ENCODE measurements around the gene RBM38.
A peak's percentile ranks its signal among the peaks of the same experiment; 100 is the strongest.
"Not testable (repeated sequence)": the region's sequence is repeated elsewhere in the genome, so short reads cannot be mapped to it uniquely, and the experiment has no call there.

The RBM38 gene

GRCh38 chr20:57428324-57429158, 37.3 kb downstream of the RBM38 start:
- no peak overlapping the region for H4K91ac ChIP-seq (ENCODE audit: low read depth, low read length, poor library complexity)
- no peak overlapping the region for H3K23ac ChIP-seq (ENCODE audit: low read depth, low read length, poor library complexity)
- no peak overlapping the region for H2BK12ac ChIP-seq (ENCODE audit: low read length)
- no peak overlapping the region for H3K14ac ChIP-seq (ENCODE audit: low read length)
- no peaks in the 10 kb centered on the region for H3K79me1 ChIP-seq (ENCODE audit: low read depth, low read length)
- H3K36me3 ChIP-seq (replicated peaks in 1 of 2; ENCODE audit: control insufficient read depth in 2 of 2, insufficient read depth in 2 of 2, low read length in 2 of 2), result no peaks in the 10 kb centered on the region
- peaks cover 0 to 2% of the 10 kb centered on the region in 2 donors for H3K9me3 ChIP-seq (replicated peaks in 1 of 2; ENCODE audit: control insufficient read depth in 2 of 2, insufficient read depth in 1 of 2, low read depth in 1 of 2, low read length in 2 of 2)
- H3K4me2 ChIP-seq (ENCODE audit: insufficient read depth, low read length, poor library complexity, severe bottlenecking), result no peak overlapping the region
- DNase-seq (ENCODE audit: low spot score), result no peak
- H2BK120ac ChIP-seq (ENCODE audit: low read depth, low read length), result no peak overlapping the region
- H3K9ac ChIP-seq (ENCODE audit: low read depth, low read length, poor library complexity), result no peak overlapping the region
- H3K27ac ChIP-seq (replicated peaks; ENCODE audit: low read length), result no peak overlapping the region
- peak overlapping the region; percentile 3 for H2BK15ac ChIP-seq (ENCODE audit: low read length)
- H3K4ac ChIP-seq (ENCODE audit: low read length), result no peak overlapping the region
- no CpG with 5 or more reads among the region's 21 CpGs for WGBS, 2 donors (ENCODE audit: extremely low coverage in 2 of 2, insufficient read length in 2 of 2, insufficient replicate concordance in 1 of 2)
- H2AK5ac ChIP-seq (ENCODE audit: low read depth, low read length), result peak overlapping the region; percentile 8
- H3K4me3 ChIP-seq (ENCODE audit: low read length in 2 of 2), result no peak overlapping the region
- peak overlapping the region; percentile 19 for H4K8ac ChIP-seq (ENCODE audit: low read depth, low read length)
- H2AFZ ChIP-seq (ENCODE audit: low read length), result peak overlapping the region; percentile 17
- H3K27me3 ChIP-seq (ENCODE audit: control insufficient read depth in 3 of 3, insufficient read depth in 3 of 3, low read depth in 1 of 3, low read length in 3 of 3), result peaks cover 0 to 26% (median 0%) of the 10 kb centered on the region in 3 experiments
- H3K4me1 ChIP-seq (ENCODE audit: control insufficient read depth in 2 of 2, insufficient read depth in 1 of 2, low read depth in 1 of 2, low read length in 2 of 2), result peaks cover 5 to 10% of the 10 kb centered on the region in 2 donors
- H2BK5ac ChIP-seq (ENCODE audit: low read length), result peak overlapping the region; percentile 27
- peak overlapping the region; percentile 72 for H3K18ac ChIP-seq (ENCODE audit: low read length)

GRCh38 chr20:57429159-57429496, 37.9 kb downstream of the RBM38 start:
- WGBS, 2 donors (ENCODE audit: extremely low coverage in 2 of 2, insufficient read length in 2 of 2, insufficient replicate concordance in 1 of 2), result no CpG with 5 or more reads among the region's 11 CpGs
- H3K14ac ChIP-seq (ENCODE audit: low read length), result no peak overlapping the region
- peak overlapping the region; percentile 27 for H2BK5ac ChIP-seq (ENCODE audit: low read length)

GRCh38 chr20:57429580-57430200, 38.5 kb downstream of the RBM38 start:
- no peak overlapping the region for H2AK5ac ChIP-seq (ENCODE audit: low read depth, low read length)
- WGBS, 2 donors (ENCODE audit: extremely low coverage in 2 of 2, insufficient read length in 2 of 2, insufficient replicate concordance in 1 of 2), result no CpG with 5 or more reads among the region's 7 CpGs
- H2AFZ ChIP-seq (ENCODE audit: low read length), result no peak overlapping the region
- H3K4me3 ChIP-seq (ENCODE audit: low read length in 2 of 2), result no peak overlapping the region
- no peak for DNase-seq (ENCODE audit: low spot score)
- no peak overlapping the region for H3K14ac ChIP-seq (ENCODE audit: low read length)
- peaks cover 0 to 2% of the 10 kb centered on the region in 2 donors for H3K9me3 ChIP-seq (replicated peaks in 1 of 2; ENCODE audit: control insufficient read depth in 2 of 2, insufficient read depth in 1 of 2, low read depth in 1 of 2, low read length in 2 of 2)
- H3K36me3 ChIP-seq (replicated peaks in 1 of 2; ENCODE audit: control insufficient read depth in 2 of 2, insufficient read depth in 2 of 2, low read length in 2 of 2), result no peaks in the 10 kb centered on the region
- H2BK15ac ChIP-seq (ENCODE audit: low read length), result no peak overlapping the region
- H2BK120ac ChIP-seq (ENCODE audit: low read depth, low read length), result no peak overlapping the region
- no peak overlapping the region for H3K23ac ChIP-seq (ENCODE audit: low read depth, low read length, poor library complexity)
- no peak overlapping the region for H3K4me2 ChIP-seq (ENCODE audit: insufficient read depth, low read length, poor library complexity, severe bottlenecking)
- no peak overlapping the region for H3K18ac ChIP-seq (ENCODE audit: low read length)
- no peak overlapping the region for H2BK5ac ChIP-seq (ENCODE audit: low read length)
- peaks cover 0 to 33% (median 0%) of the 10 kb centered on the region in 3 experiments for H3K27me3 ChIP-seq (ENCODE audit: control insufficient read depth in 3 of 3, insufficient read depth in 3 of 3, low read depth in 1 of 3, low read length in 3 of 3)
- no peak overlapping the region for H3K4ac ChIP-seq (ENCODE audit: low read length)
- no peak overlapping the region for H4K8ac ChIP-seq (ENCODE audit: low read depth, low read length)
- H4K91ac ChIP-seq (ENCODE audit: low read depth, low read length, poor library complexity), result no peak overlapping the region
- H3K79me1 ChIP-seq (ENCODE audit: low read depth, low read length), result no peaks in the 10 kb centered on the region
- no peak overlapping the region for H2BK12ac ChIP-seq (ENCODE audit: low read length)
- no peak overlapping the region for H3K9ac ChIP-seq (ENCODE audit: low read depth, low read length, poor library complexity)
- peaks cover 5 to 10% of the 10 kb centered on the region in 2 donors for H3K4me1 ChIP-seq (ENCODE audit: control insufficient read depth in 2 of 2, insufficient read depth in 1 of 2, low read depth in 1 of 2, low read length in 2 of 2)
- H3K27ac ChIP-seq (replicated peaks; ENCODE audit: low read length), result no peak overlapping the region

More at GRCh38 chr20:57429159-57429496, 37.9 kb downstream of the RBM38 start:
- peaks cover 0 to 2% of the 10 kb centered on the region in 2 donors for H3K9me3 ChIP-seq (replicated peaks in 1 of 2; ENCODE audit: control insufficient read depth in 2 of 2, insufficient read depth in 1 of 2, low read depth in 1 of 2, low read length in 2 of 2)
- no peak overlapping the region for H4K91ac ChIP-seq (ENCODE audit: low read depth, low read length, poor library complexity)
- H3K27ac ChIP-seq (replicated peaks; ENCODE audit: low read length), result no peak overlapping the region
- no peak overlapping the region for H2AFZ ChIP-seq (ENCODE audit: low read length)
- H3K4me3 ChIP-seq (ENCODE audit: low read length in 2 of 2), result no peak overlapping the region
- peak overlapping the region; percentile 8 for H2AK5ac ChIP-seq (ENCODE audit: low read depth, low read length)
- peaks cover 5 to 10% of the 10 kb centered on the region in 2 donors for H3K4me1 ChIP-seq (ENCODE audit: control insufficient read depth in 2 of 2, insufficient read depth in 1 of 2, low read depth in 1 of 2, low read length in 2 of 2)
- no peak overlapping the region for H3K23ac ChIP-seq (ENCODE audit: low read depth, low read length, poor library complexity)
- H3K36me3 ChIP-seq (replicated peaks in 1 of 2; ENCODE audit: control insufficient read depth in 2 of 2, insufficient read depth in 2 of 2, low read length in 2 of 2), result no peaks in the 10 kb centered on the region
- H3K9ac ChIP-seq (ENCODE audit: low read depth, low read length, poor library complexity), result no peak overlapping the region
- H3K4me2 ChIP-seq (ENCODE audit: insufficient read depth, low read length, poor library complexity, severe bottlenecking), result no peak overlapping the region
- H3K79me1 ChIP-seq (ENCODE audit: low read depth, low read length), result no peaks in the 10 kb centered on the region
- H4K8ac ChIP-seq (ENCODE audit: low read depth, low read length), result peak overlapping the region; percentile 19
- peak overlapping the region; percentile 3 for H2BK15ac ChIP-seq (ENCODE audit: low read length)
- no peak overlapping the region for H3K4ac ChIP-seq (ENCODE audit: low read length)
- no peak for DNase-seq (ENCODE audit: low spot score)
- no peak overlapping the region for H2BK120ac ChIP-seq (ENCODE audit: low read depth, low read length)
- peaks cover 0 to 28% (median 0%) of the 10 kb centered on the region in 3 experiments for H3K27me3 ChIP-seq (ENCODE audit: control insufficient read depth in 3 of 3, insufficient read depth in 3 of 3, low read depth in 1 of 3, low read length in 3 of 3)
- H3K18ac ChIP-seq (ENCODE audit: low read length), result peak overlapping the region; percentile 67
- no peak overlapping the region for H2BK12ac ChIP-seq (ENCODE audit: low read length)

GRCh38 chr20:57430201-57430596, 39.0 kb downstream of the RBM38 start:
- H2BK120ac ChIP-seq (ENCODE audit: low read depth, low read length); H3K4me3 ChIP-seq (ENCODE audit: low read length in 2 of 2); H3K23ac ChIP-seq (ENCODE audit: low read depth, low read length, poor library complexity); H2BK5ac ChIP-seq (ENCODE audit: low read length); H3K4me2 ChIP-seq (ENCODE audit: insufficient read depth, low read length, poor library complexity, severe bottlenecking); H2AFZ ChIP-seq (ENCODE audit: low read length); H2BK15ac ChIP-seq (ENCODE audit: low read length); DNase-seq (ENCODE audit: low spot score); H2BK12ac ChIP-seq (ENCODE audit: low read length); H3K36me3 ChIP-seq (replicated peaks in 1 of 2; ENCODE audit: control insufficient read depth in 2 of 2, insufficient read depth in 2 of 2, low read length in 2 of 2); H2AK5ac ChIP-seq (ENCODE audit: low read depth, low read length); H4K91ac ChIP-seq (ENCODE audit: low read depth, low read length, poor library complexity); H3K79me1 ChIP-seq (ENCODE audit: low read depth, low read length); H3K27ac ChIP-seq (replicated peaks; ENCODE audit: low read length); H3K9ac ChIP-seq (ENCODE audit: low read depth, low read length, poor library complexity); H3K4me1 ChIP-seq (ENCODE audit: control insufficient read depth in 2 of 2, insufficient read depth in 1 of 2, low read depth in 1 of 2, low read length in 2 of 2); H3K4ac ChIP-seq (ENCODE audit: low read length); H4K8ac ChIP-seq (ENCODE audit: low read depth, low read length); H3K9me3 ChIP-seq (replicated peaks in 1 of 2; ENCODE audit: control insufficient read depth in 2 of 2, insufficient read depth in 1 of 2, low read depth in 1 of 2, low read length in 2 of 2); H3K18ac ChIP-seq (ENCODE audit: low read length); H3K14ac ChIP-seq (ENCODE audit: low read length): not testable (repeated sequence)
- no CpG with 5 or more reads among the region's 4 CpGs for WGBS, 2 donors (ENCODE audit: extremely low coverage in 2 of 2, insufficient read length in 2 of 2, insufficient replicate concordance in 1 of 2)
- H3K27me3 ChIP-seq (ENCODE audit: control insufficient read depth in 3 of 3, insufficient read depth in 3 of 3, low read depth in 1 of 3, low read length in 3 of 3), result peaks cover 0 to 36% (median 0%) of the 10 kb centered on the region in 3 experiments

All from neuronal stem cell (in vitro differentiated cells).